ENCODE measurements around the gene PPP2R5C. TPM values are rescaled to one million over a fixed set of nuclear protein-coding genes. Genes with fewer than 3 reads are reported as not detected.

The PPP2R5C gene
- total and polyA plus RNA-seq, 2 of the 8 experiments (the other 6 are each of a cell fraction or from before 2014, with no cell fraction given), result 49.6 to 95.9 TPM

DNA sequence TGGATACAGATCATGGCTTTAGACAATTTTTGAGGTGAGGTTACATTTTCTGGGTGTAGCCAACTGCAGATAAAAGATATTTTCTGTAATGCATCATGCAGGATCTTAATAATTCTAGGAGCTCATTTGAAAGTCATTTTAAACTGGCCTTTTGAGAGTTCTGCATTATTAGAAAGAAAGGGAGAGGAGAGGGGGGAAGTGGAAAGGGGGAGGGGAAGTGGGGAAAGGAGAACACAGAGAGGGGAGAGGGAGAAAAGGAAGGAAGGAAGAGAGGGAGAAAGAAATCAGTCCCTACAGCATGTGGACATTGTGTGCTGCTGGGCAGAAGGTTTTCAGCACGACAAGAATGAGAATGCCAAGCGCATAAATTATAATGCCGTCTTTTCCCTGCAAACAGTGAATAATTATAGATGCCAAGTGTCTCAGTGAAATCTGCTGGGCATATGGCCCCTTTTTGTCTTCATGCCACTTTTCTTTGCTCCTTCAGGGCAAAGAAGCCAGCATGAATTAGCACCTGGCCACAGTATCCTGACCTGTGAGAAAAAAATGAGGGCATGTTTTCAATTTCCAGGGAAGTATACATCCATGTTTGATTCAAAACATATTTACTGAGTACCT, 22.7 kb upstream of the PPP2R5C start (continued):
- TF ChIP-seq HDAC2 (IDR thresholded peaks at IDR 0.05; ENCODE audit: borderline replicate concordance in 1 of 2, low read depth in 2 of 2, low read length in 2 of 2) (no peak), TBP (IDR thresholded peaks at IDR 0.05; ENCODE audit: low read depth, low read length) (no peak), KDM5A (IDR thresholded peaks at IDR 0.05; ENCODE audit: low read length) (no peak), NRF1 (IDR thresholded peaks at IDR 0.05; ENCODE audit: low read depth, low read length) (no peak)
- TF ChIP-seq, protein P1, sequence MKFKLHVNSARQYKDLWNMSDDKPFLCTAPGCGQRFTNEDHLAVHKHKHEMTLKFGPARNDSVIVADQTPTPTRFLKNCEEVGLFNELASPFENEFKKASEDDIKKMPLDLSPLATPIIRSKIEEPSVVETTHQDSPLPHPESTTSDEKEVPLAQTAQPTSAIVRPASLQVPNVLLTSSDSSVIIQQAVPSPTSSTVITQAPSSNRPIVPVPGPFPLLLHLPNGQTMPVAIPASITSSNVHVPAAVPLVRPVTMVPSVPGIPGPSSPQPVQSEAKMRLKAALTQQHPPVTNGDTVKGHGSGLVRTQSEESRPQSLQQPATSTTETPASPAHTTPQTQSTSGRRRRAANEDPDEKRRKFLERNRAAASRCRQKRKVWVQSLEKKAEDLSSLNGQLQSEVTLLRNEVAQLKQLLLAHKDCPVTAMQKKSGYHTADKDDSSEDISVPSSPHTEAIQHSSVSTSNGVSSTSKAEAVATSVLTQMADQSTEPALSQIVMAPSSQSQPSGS (IDR thresholded peaks at IDR 0.05; ENCODE audit: low read length), result no peak
